ENCODE data around the gene METTL25. TPM values are rescaled to one million over a fixed set of nuclear protein-coding genes. Genes with fewer than 3 reads are reported as not detected.

The METTL25 gene
- total and polyA plus RNA-seq, 2 experiments from 2014 or later = 7.6 to 14.3 TPM

DNA sequence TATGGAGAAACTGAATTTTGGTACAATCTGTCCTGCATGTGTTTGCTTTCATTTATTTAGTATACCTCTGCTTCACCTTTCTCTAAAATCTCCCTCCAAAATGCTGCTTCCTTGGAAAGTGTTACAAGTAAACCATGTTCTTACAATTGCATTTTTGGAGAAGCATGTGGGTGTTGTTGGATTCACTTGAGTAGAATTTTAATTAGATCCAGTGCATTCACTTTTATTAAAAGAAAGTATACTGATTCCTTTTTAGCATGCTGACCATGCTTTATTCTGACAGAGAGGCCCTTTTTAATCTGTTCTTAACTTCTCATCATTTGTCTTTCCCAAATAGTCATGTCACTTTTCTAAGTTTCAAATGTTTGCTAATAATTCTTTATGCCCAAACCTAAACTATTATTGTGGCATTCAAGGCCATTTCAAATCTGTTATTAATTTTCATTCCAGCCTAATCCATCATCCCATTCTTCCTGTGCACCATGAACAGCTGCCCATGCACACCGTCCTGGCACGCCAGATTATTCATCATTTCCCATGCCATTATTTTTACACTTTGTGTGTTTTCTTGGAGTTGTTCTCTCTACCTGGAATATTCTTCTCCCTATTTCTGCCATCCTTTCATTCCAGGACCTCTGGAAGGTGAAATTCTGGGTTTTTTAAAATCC is 90.7 kb downstream of the METTL25 start:
- Histone ChIP-seq H3K27me3 (ENCODE audit: insufficient read depth) (no peaks in the 10 kb centered on the region), H2AFZ (no peak overlapping the region), H3K9me2 (ENCODE audit: insufficient read depth) (no peaks in the 10 kb centered on the region), H3K4me2 (no peak overlapping the region), H3K27ac (ENCODE audit: low read depth) (no peak overlapping the region), H3K4me3 (no peak overlapping the region), H3K4me1 (ENCODE audit: insufficient read depth) (no peaks in the 10 kb centered on the region), H3F3A (replicated peaks; ENCODE audit: low read depth) (no peaks in the 10 kb centered on the region), H4K20me1 (replicated peaks; ENCODE audit: insufficient read depth) (no peaks in the 10 kb centered on the region), H3K36me3 (ENCODE audit: insufficient read depth) (no peaks in the 10 kb centered on the region), H3K79me2 (replicated peaks; ENCODE audit: insufficient read depth) (no peaks in the 10 kb centered on the region)
- TF ChIP-seq JUNB (IDR thresholded peaks at IDR 0.05; ENCODE audit: unreplicated experiment) = no peak
- no peak for TF ChIP-seq NANOG (IDR thresholded peaks at IDR 0.05; ENCODE audit: borderline replicate concordance)
- no peak for TF ChIP-seq ZNF114 (CRISPR knock-in tag; IDR thresholded peaks at IDR 0.05)
- TF ChIP-seq, protein P1, sequence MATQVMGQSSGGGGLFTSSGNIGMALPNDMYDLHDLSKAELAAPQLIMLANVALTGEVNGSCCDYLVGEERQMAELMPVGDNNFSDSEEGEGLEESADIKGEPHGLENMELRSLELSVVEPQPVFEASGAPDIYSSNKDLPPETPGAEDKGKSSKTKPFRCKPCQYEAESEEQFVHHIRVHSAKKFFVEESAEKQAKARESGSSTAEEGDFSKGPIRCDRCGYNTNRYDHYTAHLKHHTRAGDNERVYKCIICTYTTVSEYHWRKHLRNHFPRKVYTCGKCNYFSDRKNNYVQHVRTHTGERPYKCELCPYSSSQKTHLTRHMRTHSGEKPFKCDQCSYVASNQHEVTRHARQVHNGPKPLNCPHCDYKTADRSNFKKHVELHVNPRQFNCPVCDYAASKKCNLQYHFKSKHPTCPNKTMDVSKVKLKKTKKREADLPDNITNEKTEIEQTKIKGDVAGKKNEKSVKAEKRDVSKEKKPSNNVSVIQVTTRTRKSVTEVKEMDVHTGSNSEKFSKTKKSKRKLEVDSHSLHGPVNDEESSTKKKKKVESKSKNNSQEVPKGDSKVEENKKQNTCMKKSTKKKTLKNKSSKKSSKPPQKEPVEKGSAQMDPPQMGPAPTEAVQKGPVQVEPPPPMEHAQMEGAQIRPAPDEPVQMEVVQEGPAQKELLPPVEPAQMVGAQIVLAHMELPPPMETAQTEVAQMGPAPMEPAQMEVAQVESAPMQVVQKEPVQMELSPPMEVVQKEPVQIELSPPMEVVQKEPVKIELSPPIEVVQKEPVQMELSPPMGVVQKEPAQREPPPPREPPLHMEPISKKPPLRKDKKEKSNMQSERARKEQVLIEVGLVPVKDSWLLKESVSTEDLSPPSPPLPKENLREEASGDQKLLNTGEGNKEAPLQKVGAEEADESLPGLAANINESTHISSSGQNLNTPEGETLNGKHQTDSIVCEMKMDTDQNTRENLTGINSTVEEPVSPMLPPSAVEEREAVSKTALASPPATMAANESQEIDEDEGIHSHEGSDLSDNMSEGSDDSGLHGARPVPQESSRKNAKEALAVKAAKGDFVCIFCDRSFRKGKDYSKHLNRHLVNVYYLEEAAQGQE (IDR thresholded peaks at IDR 0.05; ENCODE audit: unreplicated experiment) = no peak
- no peak for TF ChIP-seq EZH2 (IDR thresholded peaks at IDR 0.05; ENCODE audit: low read depth, unreplicated experiment)
- TF ChIP-seq POLR2AphosphoS5 (IDR thresholded peaks at IDR 0.05; ENCODE audit: low read depth) = no peak
- TF ChIP-seq ZNF331 (CRISPR knock-in tag; IDR thresholded peaks at IDR 0.05; ENCODE audit: low read depth) = no peak
- TF ChIP-seq EZH2phosphoT487 (IDR thresholded peaks at IDR 0.05; ENCODE audit: unreplicated experiment) = no peak
- TF ChIP-seq, protein P2, sequence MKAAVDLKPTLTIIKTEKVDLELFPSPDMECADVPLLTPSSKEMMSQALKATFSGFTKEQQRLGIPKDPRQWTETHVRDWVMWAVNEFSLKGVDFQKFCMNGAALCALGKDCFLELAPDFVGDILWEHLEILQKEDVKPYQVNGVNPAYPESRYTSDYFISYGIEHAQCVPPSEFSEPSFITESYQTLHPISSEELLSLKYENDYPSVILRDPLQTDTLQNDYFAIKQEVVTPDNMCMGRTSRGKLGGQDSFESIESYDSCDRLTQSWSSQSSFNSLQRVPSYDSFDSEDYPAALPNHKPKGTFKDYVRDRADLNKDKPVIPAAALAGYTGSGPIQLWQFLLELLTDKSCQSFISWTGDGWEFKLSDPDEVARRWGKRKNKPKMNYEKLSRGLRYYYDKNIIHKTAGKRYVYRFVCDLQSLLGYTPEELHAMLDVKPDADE (IDR thresholded peaks at IDR 0.05) = no peak
- TF ChIP-seq STAT1 (IDR thresholded peaks at IDR 0.05; ENCODE audit: unreplicated experiment) = no peak
- TF ChIP-seq, protein P3, sequence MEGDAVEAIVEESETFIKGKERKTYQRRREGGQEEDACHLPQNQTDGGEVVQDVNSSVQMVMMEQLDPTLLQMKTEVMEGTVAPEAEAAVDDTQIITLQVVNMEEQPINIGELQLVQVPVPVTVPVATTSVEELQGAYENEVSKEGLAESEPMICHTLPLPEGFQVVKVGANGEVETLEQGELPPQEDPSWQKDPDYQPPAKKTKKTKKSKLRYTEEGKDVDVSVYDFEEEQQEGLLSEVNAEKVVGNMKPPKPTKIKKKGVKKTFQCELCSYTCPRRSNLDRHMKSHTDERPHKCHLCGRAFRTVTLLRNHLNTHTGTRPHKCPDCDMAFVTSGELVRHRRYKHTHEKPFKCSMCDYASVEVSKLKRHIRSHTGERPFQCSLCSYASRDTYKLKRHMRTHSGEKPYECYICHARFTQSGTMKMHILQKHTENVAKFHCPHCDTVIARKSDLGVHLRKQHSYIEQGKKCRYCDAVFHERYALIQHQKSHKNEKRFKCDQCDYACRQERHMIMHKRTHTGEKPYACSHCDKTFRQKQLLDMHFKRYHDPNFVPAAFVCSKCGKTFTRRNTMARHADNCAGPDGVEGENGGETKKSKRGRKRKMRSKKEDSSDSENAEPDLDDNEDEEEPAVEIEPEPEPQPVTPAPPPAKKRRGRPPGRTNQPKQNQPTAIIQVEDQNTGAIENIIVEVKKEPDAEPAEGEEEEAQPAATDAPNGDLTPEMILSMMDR (conservative IDR thresholded peaks at IDR 0.05; ENCODE audit: low read depth in 2 of 2) = no peak
- TF ChIP-seq CREB1 (CRISPR knock-in tag; IDR thresholded peaks at IDR 0.05; ENCODE audit: low read depth) = no peak
- TF ChIP-seq, protein P4, sequence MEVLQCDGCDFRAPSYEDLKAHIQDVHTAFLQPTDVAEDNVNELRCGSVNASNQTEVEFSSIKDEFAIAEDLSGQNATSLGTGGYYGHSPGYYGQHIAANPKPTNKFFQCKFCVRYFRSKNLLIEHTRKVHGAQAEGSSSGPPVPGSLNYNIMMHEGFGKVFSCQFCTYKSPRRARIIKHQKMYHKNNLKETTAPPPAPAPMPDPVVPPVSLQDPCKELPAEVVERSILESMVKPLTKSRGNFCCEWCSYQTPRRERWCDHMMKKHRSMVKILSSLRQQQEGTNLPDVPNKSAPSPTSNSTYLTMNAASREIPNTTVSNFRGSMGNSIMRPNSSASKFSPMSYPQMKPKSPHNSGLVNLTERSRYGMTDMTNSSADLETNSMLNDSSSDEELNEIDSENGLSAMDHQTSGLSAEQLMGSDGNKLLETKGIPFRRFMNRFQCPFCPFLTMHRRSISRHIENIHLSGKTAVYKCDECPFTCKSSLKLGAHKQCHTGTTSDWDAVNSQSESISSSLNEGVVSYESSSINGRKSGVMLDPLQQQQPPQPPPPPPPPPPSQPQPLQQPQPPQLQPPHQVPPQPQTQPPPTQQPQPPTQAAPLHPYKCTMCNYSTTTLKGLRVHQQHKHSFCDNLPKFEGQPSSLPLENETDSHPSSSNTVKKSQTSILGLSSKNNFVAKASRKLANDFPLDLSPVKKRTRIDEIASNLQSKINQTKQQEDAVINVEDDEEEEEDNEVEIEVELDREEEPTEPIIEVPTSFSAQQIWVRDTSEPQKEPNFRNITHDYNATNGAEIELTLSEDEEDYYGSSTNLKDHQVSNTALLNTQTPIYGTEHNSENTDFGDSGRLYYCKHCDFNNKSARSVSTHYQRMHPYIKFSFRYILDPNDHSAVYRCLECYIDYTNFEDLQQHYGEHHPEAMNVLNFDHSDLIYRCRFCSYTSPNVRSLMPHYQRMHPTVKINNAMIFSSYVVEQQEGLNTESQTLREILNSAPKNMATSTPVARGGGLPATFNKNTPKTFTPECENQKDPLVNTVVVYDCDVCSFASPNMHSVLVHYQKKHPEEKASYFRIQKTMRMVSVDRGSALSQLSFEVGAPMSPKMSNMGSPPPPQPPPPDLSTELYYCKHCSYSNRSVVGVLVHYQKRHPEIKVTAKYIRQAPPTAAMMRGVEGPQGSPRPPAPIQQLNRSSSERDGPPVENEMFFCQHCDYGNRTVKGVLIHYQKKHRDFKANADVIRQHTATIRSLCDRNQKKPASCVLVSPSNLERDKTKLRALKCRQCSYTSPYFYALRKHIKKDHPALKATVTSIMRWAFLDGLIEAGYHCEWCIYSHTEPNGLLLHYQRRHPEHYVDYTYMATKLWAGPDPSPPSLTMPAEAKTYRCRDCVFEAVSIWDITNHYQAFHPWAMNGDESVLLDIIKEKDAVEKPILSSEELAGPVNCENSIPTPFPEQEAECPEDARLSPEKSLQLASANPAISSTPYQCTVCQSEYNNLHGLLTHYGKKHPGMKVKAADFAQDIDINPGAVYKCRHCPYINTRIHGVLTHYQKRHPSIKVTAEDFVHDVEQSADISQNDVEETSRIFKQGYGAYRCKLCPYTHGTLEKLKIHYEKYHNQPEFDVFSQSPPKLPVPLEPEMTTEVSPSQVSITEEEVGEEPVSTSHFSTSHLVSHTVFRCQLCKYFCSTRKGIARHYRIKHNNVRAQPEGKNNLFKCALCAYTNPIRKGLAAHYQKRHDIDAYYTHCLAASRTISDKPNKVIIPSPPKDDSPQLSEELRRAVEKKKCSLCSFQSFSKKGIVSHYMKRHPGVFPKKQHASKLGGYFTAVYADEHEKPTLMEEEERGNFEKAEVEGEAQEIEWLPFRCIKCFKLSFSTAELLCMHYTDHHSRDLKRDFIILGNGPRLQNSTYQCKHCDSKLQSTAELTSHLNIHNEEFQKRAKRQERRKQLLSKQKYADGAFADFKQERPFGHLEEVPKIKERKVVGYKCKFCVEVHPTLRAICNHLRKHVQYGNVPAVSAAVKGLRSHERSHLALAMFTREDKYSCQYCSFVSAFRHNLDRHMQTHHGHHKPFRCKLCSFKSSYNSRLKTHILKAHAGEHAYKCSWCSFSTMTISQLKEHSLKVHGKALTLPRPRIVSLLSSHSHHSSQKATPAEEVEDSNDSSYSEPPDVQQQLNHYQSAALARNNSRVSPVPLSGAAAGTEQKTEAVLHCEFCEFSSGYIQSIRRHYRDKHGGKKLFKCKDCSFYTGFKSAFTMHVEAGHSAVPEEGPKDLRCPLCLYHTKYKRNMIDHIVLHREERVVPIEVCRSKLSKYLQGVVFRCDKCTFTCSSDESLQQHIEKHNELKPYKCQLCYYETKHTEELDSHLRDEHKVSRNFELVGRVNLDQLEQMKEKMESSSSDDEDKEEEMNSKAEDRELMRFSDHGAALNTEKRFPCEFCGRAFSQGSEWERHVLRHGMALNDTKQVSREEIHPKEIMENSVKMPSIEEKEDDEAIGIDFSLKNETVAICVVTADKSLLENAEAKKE (CRISPR knock-in tag; IDR thresholded peaks at IDR 0.05) = no peak
- Mint-ChIP-seq H3K27ac (no peak overlapping the region), H3K4me3 (no peak overlapping the region), H3K27me3 (ENCODE audit: insufficient read depth, low read depth, poor library complexity) (no peaks in the 10 kb centered on the region), H3K36me3 (ENCODE audit: low read depth) (no peaks in the 10 kb centered on the region), H3K4me1 (no peaks in the 10 kb centered on the region), H3K9me3 (no peaks in the 10 kb centered on the region)
- DNase-seq (ENCODE audit: low spot score) (no peak), ATAC-seq (no peak)
